CD4-positive, alpha-beta T cell treated with Interleukin-10 for 1 hour (primary cell): ENCODE results near the gene COX6A2.

Experiments
- DNase-seq: peaks from one replicate; pipeline ENCODE4 v3.0.0-alpha.2; 2020

COX6A2 gene

DNA sequence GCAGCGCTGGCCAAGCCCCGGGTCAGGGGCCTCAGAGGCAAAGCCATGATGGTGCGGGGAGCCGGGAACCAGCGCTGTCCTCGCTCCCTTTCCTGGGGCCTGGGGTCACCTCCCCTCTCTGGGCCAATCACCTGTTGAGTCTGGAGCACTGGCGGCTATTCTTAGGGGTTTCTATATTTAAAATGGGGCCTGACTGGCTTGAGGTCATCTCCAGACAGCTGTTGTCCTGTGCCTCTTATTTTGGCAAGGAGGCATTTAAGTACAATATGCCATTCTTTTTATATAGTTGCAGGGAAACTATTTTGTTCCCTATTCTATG is at the start of gene COX6A2:
Gene COX6A2 (minus strand): TSS at position 82 of the 319 bp plus-strand sequence. CDS start 35 bp downstream, at position 47.
- DNase-seq: no peak

DNA sequence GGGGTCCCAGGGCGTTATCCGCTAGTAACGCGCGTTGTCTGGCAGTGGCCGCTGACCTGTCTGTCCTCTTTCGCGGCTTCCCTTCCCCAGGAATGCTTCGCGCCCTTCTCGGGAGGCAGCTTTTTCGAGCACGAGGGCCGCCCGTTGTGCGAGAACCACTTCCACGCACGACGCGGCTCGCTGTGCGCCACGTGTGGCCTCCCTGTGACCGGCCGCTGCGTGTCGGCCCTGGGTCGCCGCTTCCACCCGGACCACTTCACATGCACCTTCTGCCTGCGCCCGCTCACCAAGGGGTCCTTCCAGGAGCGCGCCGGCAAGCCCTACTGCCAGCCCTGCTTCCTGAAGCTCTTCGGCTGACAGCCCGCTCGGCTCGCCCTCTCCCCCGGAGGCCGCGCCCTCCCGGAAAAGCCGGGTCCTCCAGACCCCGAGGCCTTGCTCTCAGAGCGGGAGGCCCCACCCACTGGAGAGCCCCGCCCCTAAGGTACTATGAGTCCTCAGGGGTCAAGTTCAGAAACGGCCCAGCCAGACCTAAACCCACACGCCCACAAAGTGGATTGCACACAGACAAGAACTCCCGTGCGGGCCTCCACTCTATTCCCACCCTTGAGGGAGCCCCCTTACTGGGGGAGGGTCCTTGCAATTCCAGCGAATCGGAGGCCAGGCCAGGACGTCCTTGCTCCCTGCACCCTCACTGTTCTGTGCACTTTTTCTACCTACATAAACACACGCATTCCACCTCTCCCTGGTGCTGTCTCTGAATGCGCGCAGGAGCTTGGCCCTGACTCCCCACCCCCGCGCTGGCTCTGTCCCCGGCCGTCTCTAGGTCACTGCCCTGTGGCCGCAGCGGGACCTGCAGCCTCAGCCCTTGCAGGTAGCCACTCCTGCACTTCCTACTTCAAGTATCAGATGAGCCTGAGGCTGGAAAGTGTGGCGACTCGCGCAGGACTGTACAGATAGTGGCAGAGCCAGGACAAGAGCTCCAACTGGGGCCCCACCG is 49.4 kb upstream of the COX6A2 start:
- peak; percentile 44 for DNase-seq

DNA sequence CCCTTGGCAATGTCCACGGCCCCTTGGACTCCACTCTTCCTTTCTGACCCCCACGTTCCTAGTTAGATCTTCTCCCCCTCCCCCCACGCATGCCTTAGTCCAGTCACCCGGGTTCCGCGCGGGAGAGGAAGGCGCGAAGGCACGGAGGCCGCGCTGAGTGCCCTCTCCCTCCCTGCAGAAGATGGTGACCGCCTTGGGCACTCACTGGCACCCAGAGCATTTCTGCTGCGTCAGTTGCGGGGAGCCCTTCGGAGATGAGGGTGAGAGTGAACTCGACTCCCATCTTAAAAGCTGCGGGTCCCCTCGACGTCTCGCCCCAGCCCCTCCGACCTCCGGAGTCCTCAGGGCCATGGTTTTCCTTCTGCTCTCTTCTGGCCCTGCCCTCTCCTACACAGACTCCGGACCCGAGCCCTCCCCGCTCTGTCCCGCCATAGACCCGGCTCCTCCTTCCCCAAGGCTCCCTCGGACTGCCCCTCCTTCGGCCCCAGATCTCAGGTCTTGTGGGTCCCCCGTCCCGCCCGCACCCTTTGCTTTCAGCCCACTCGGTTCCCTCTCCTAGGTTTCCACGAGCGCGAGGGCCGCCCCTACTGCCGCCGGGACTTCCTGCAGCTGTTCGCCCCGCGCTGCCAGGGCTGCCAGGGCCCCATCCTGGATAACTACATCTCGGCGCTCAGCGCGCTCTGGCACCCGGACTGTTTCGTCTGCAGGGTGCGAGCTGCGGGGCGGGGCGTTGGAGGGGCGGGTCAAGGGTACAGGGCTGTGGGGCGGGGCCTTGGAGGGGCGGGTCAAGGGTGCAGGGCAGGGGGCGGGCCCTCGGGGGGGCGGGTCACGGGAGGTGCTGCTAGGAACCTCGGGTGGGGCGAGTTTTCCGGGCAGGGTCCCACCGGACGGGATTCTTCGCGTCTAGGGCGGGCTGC is 48.4 kb upstream of the COX6A2 start:
- DNase-seq: peak; percentile 92

DNA sequence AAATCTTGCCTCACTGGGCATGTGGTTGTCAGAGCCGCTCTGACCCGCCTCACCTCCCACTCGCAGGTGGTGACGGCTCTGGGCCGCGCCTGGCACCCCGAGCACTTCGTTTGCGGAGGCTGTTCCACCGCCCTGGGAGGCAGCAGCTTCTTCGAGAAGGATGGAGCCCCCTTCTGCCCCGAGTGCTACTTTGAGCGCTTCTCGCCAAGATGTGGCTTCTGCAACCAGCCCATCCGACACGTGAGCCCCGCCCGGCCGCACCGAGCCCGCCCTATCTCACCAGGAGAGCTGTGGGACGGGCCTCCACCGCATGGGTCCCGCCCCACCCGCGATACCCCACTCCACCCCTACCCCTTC is 47.8 kb upstream of the COX6A2 start:
- DNase-seq: peak; percentile 29

DNA sequence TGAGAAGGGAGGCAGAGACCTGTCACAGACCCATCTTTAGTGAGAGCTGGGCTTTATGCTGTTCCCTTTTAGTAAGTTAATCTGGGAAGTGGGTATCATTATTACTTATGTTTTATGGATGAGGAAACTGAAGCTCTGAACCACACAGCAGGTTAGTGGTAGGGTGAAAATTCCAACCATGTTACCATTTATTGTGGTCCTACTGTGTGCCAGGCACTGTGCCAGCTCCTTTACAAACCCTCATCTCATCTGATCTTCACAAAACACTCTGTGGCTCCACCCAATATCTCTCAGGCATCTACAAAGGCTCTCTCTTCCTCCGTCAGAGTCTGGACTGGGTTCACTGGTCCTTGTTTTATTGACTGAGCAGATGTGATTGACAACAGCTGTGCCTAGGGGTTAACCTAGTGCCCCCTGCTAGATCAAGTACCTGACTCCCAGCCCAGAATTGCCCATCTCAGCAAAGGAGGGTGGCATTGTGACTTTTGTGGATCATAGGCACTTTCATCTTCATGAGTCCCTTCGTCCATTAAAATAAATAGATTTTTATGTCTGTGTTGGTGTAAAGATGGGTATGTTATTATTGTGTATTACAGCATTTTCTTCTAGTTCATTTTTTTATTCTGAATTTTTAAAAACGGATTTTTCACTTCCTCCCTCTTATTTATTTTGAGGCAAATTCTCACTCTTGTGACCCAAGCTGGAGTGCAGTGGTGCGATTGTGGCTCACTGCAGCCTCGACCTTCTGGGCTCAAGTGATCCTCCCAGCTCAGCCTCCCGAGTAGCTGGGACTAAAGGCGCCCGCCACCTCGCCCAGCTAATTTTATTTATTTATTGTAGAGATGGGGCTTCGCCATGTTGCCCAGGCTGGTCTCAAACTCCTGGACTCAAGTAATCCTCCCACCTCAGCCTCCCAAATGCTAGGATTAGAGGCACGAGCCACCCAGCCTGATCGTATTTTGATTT is 46.9 kb upstream of the COX6A2 start:
- DNase-seq: no peak

GRCh38 chr16:31474173-31474714 is 46.1 kb upstream of the COX6A2 start:
- no peak for DNase-seq

GRCh38 chr16:31473264-31473984 is 45.3 kb upstream of the COX6A2 start:
- DNase-seq: no peak

DNA sequence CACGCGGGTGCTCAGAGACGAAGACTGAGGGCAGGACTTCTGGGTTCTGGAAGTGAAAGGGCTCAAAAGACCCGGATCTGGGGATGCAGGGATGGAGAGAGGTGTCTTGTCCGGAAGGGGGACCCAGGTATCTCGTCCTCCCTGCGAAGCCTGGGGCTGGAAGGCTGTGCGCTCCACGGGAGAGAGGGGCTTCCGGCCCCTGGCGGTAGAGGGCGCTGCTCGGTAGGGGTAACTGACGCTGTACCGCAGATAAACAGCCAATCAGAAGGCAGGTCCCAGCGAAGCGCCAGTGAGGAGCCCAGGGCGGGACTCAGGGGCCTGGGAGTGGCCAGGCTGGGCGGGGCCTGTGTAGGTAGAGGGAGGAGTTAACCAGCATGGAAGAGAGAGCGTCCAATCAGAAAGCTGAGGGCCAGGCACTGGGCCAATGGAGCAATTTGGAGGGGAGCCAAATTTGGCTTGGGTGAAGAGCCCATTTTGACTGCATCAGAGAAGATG is 44.6 kb upstream of the COX6A2 start:
- DNase-seq: peak; percentile 59

DNA sequence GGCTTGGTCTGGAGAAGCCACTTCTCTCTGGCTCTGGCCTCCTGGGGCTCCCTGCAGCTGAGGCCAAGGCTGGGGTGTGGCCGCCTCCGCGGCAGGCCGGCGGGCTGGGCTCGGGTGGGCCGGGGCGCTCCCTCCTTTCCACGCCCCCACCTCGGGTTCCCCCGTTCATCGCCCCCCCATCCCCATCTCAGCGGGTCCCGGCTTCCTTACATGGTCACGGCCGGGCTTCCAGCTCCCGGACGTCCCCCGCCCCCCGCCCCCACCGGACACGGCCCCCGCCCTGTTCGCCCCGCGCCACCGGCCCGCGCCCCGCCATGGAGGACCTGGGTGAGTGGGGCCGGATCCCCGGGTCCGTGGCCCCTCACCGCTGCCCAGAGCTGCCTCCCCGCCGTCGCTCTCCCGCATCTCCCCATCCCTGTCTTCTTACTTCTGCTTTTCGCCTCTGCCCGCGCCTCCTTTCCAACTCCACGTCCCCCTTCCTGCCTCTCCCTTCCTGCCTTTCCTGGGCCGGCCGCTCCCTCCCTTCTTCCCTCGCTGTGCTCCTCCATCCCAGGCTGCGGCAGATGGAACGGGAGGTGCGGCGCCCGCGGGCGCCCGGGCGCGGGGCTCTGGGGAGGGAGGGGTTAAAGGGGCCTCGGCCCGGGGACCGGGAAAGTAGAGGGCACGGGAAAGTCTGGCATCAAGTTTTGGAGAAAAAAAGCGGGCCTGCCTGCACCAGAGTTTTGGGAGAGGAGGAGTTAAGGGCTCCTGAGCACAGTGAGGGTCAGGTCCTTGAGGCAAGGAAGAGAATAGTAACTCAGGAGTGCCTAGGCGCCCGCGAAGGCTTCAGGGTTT is 43.9 kb upstream of the COX6A2 start, which contains the start of gene TGFB1I1:
Gene TGFB1I1 (plus strand): TSS at position 278 of the 834 bp plus-strand sequence. CDS start 37 bp downstream, at position 315.
- DNase-seq: no peak

DNA sequence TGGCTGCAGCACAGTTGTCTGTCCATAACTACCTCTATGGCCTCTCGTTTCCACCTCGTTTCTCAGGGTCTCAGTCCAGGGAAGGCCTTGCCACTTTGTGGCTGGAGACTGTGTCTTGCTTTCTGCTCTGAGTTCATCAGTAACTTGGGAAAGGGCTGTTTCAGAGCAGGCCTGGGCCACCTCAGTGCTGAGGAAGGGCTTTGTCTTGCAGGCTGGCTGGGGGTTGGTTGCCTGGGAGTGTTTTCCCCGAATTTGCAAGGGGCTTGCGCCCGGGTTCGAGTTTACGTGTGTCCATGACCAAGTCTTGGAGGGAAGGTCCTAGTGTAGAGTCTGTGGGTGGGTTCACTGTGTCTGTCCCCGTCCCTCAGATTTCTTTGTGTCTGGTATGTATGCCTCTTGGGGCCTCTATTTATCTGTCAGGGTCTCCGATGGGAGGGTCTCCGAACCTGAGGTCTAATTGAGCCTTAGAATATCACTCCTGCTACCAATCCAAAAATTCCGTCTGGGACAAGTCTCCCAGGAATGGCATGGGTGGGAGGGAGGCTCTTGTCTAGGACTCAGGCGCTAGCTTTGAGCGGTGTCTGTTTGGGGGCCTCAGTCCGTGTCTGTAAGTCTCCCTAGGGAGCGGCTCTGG is 43.2 kb upstream of the COX6A2 start:
- DNase-seq: no peak

GRCh38 chr16:31470615-31471014 is 42.5 kb upstream of the COX6A2 start:
- no peak for DNase-seq

DNA sequence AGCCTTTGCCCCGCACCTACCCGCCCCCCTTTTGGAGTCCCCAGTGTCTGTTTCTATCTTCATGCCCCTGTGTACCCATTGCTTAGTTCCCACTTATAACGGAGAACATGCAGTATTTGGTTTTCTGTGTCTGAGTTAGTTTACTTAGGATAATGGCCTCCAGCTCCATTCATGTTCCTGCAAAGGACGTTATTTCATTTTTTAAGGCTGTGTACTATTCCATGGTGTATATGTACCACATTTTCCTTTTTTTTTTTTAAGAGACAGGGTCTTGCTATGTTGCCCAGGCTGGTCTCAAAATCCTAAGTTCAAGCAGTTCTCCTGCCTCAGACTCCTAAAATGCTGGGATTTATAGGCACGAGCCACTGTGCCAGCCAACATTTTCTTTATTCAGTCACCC is 39.7 kb upstream of the COX6A2 start:
- DNase-seq: no peak

GRCh38 chr16:31467151-31467773 is 39.1 kb upstream of the COX6A2 start:
- peak; percentile 30 for DNase-seq

GRCh38 chr16:31466381-31466841 is 38.3 kb upstream of the COX6A2 start:
- DNase-seq: no peak

DNA sequence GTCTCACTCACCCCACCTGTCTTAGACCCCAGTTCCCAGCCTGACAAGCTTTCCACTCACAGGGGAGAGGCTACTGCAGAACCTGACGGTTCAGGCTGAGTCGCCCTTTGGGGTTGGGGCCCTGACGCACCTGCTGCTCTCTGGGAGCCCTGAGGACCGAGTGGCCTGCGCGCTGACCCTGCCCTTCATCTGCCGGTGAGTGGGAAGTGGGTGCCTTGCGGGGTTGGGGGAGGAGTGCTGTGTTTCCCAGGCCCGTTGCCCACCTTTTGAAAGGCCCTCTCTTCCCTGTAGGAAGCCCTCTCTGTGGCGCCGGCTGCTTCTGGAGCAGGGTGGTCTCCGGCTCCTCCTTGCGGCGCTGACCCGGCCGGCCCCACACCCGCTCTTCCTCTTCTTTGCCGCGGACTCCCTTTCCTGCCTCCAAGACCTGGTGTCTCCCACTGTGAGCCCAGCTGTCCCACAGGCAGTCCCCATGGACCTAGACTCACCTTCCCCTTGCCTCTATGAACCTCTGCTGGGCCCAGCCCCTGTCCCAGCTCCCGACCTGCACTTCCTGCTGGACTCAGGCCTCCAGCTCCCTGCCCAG is 37.7 kb upstream of the COX6A2 start:
- DNase-seq: no peak

GRCh38 chr16:31464781-31465260 is 36.7 kb upstream of the COX6A2 start:
- no peak for DNase-seq

DNA sequence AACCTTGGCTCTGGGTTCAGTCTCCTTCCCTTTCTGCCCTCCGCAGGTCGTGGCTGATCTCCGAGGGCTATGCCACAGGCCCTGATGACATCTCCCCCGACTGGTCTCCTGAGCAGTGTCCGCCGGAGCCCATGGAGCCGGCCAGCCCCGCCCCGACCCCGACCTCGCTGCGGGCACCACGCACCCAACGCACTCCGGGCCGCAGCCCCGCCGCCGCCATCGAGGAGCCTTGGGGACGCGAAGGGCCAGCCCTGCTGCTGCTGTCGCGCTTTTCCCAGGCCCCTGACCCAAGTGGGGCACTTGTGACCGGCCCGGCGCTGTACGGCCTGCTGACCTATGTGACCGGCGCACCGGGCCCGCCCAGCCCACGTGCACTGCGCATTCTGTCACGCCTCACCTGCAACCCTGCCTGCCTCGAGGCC is 36.2 kb upstream of the COX6A2 start:
- DNase-seq: no peak
